ENCODE data around the gene PHRF1. TPM values are rescaled to one million over a fixed set of nuclear protein-coding genes. Genes with fewer than 3 reads are reported as not detected.
A peak's percentile ranks its signal among the peaks of the same experiment; 100 is the strongest.

The PHRF1 gene
- total and polyA plus RNA-seq, 4 donors, result 2.4 to 25.2 (median 18.8) TPM

- no peak for TF ChIP-seq EGR1 (IDR thresholded peaks at IDR 0.05; ENCODE audit: low read depth in 2 of 2)
- TF ChIP-seq ATF3 (IDR thresholded peaks at IDR 0.05), result no peak
- no peak for TF ChIP-seq GABPA (IDR thresholded peaks at IDR 0.05 in 1 of 2, conservative IDR thresholded peaks at IDR 0.05 in 1 of 2)
- no peak for TF ChIP-seq NR2F2 (IDR thresholded peaks at IDR 0.05)
- TF ChIP-seq MAX (IDR thresholded peaks at IDR 0.05), result no peak
- TF ChIP-seq FOXA2 (IDR thresholded peaks at IDR 0.05), result no peak
- no peak for TF ChIP-seq JUND (IDR thresholded peaks at IDR 0.05)
These were observed 60.5 kb downstream of the PHRF1 start, which contains the start of gene DRD4 (continued) for GRCh38 chr11:636511-637332.

GRCh38 chr11:637333-637592, 61.0 kb downstream of the PHRF1 start:
- TF ChIP-seq MAX (IDR thresholded peaks at IDR 0.05) (no peak), TAF1 (conservative IDR thresholded peaks at IDR 0.05) (no peak), RXRA (IDR thresholded peaks at IDR 0.05) (no peak), EGR1 (IDR thresholded peaks at IDR 0.05; ENCODE audit: low read depth in 2 of 2) (no peak), GABPA (IDR thresholded peaks at IDR 0.05 in 1 of 2, conservative IDR thresholded peaks at IDR 0.05 in 1 of 2) (no peak)
- no peaks in the 10 kb centered on the region for H3K9me3 ChIP-seq (ENCODE audit: control insufficient read depth in 4 of 4, low read length in 3 of 4)
- H3K36me3 ChIP-seq (ENCODE audit: control insufficient read depth in 4 of 4, insufficient read depth in 3 of 4, low read depth in 1 of 4, low read length in 3 of 4), result peaks cover 0 to 2% (median under 1%) of the 10 kb centered on the region in 4 donors
- H3K27ac ChIP-seq (ENCODE audit: low read depth in 1 of 2, low read length in 2 of 2), result no peak overlapping the region
- DNase-seq (ENCODE audit: low spot score), result no peak
- H3K4me3 ChIP-seq (ENCODE audit: low read depth in 1 of 3, low read length in 3 of 3), result peak overlapping the region in 1 of 3 donors; percentile 37
- H3K27me3 ChIP-seq (ENCODE audit: control insufficient read depth in 4 of 4, insufficient read depth in 4 of 4, low read length in 3 of 4), result no peaks in the 10 kb centered on the region
- 13% methylated on average over 34 of the region's 34 CpGs for WGBS
- H3K4me1 ChIP-seq (ENCODE audit: control insufficient read depth in 4 of 4, insufficient read depth in 4 of 4, low read length in 3 of 4), result peaks cover 3 to 16% (median 7%) of the 10 kb centered on the region in 4 donors
- no peak overlapping the region for H3K9ac ChIP-seq (ENCODE audit: low read depth in 1 of 2, low read length in 2 of 2)

GRCh38 chr11:637593-638521, 61.6 kb downstream of the PHRF1 start:
- Histone ChIP-seq H3K27me3 (ENCODE audit: control insufficient read depth in 4 of 4, insufficient read depth in 4 of 4, low read length in 3 of 4) (no peaks in the 10 kb centered on the region), H3K9me3 (ENCODE audit: control insufficient read depth in 4 of 4, low read length in 3 of 4) (no peaks in the 10 kb centered on the region), H3K4me3 (ENCODE audit: low read depth in 1 of 3, low read length in 3 of 3) (peak overlapping the region in 1 of 3 donors; percentile 37), H3K27ac (ENCODE audit: low read depth in 1 of 2, low read length in 2 of 2) (no peak overlapping the region), H3K4me1 (ENCODE audit: control insufficient read depth in 4 of 4, insufficient read depth in 4 of 4, low read length in 3 of 4) (peaks cover 3 to 19% (median 7%) of the 10 kb centered on the region in 4 donors), H3K36me3 (ENCODE audit: control insufficient read depth in 4 of 4, insufficient read depth in 3 of 4, low read depth in 1 of 4, low read length in 3 of 4) (peaks cover 0 to 2% (median under 1%) of the 10 kb centered on the region in 4 donors), H3K9ac (ENCODE audit: low read depth in 1 of 2, low read length in 2 of 2) (no peak overlapping the region)
- TF ChIP-seq RXRA (IDR thresholded peaks at IDR 0.05) (no peak), REST (IDR thresholded peaks at IDR 0.05) (no peak), YY1 (IDR thresholded peaks at IDR 0.05) (no peak), HNF4A (conservative IDR thresholded peaks at IDR 0.05) (no peak), GABPA (IDR thresholded peaks at IDR 0.05 in 1 of 2, conservative IDR thresholded peaks at IDR 0.05 in 1 of 2) (no peak), JUND (IDR thresholded peaks at IDR 0.05) (no peak), ATF3 (IDR thresholded peaks at IDR 0.05) (no peak), NR2F2 (IDR thresholded peaks at IDR 0.05) (no peak), RAD21 (IDR thresholded peaks at IDR 0.05) (no peak), EGR1 (IDR thresholded peaks at IDR 0.05; ENCODE audit: low read depth in 2 of 2) (no peak), SP1 (IDR thresholded peaks at IDR 0.05) (no peak), TAF1 (conservative IDR thresholded peaks at IDR 0.05) (no peak), MAX (IDR thresholded peaks at IDR 0.05) (no peak)
- WGBS, result 57% methylated on average over 55 of the region's 55 CpGs
- no peak for DNase-seq (ENCODE audit: low spot score)
